Activated B cell treated with CpG ODN at 0.5 μM for 24 hours (primary cell): ENCODE results near the gene RAD51B. TPM values are rescaled to one million over a fixed set of nuclear protein-coding genes. Genes with fewer than 3 reads are reported as not detected.
A peak's percentile ranks its signal among the peaks of the same experiment; 100 is the strongest.

ENCODE experiments used
- ATAC-seq: fragments of 200-7000 bp; cut with Tn5 transposase; one replicate; pipeline ENCODE4 v1.10.0; 2021; ENCODE audit warnings: low read depth, mild to moderate bottlenecking, moderate library complexity
- CTCF ChIA-PET: fragments of 350-600 bp; sonication (Branson Sonifier 250); formaldehyde crosslinking; loops from one replicate; lab custom pipeline; 2021; ENCODE audit warnings: antibody characterized with exemption; lab: Charles Lee
- POLR2A ChIA-PET: fragments of 350-600 bp; sonication (Branson Sonifier 250); formaldehyde crosslinking; loops from one replicate; lab custom pipeline; 2021; ENCODE audit warnings: antibody characterized with exemption; lab: Charles Lee
- DNase-seq: peaks from one replicate; pipeline ENCODE4 v3.0.0; 2022
- H3K27ac Mint-ChIP-seq: one replicate; pipeline ENCODE4 v1.8.0; 2020; ENCODE audit warnings: mixed read lengths
- H3K27me3 Mint-ChIP-seq: one replicate; pipeline ENCODE4 v1.8.0; 2021; ENCODE audit warnings: mixed read lengths
- H3K36me3 Mint-ChIP-seq: one replicate; pipeline ENCODE4 v1.8.0; 2021; ENCODE audit warnings: low read depth, mixed read lengths
- H3K4me1 Mint-ChIP-seq: one replicate; pipeline ENCODE4 v1.8.0; 2021; ENCODE audit warnings: mixed read lengths
- H3K4me3 Mint-ChIP-seq: one replicate; pipeline ENCODE4 v1.8.0; 2020; ENCODE audit warnings: mild to moderate bottlenecking, mixed read lengths
- H3K9me3 Mint-ChIP-seq: one replicate; pipeline ENCODE4 v1.8.0; 2020; ENCODE audit warnings: mixed read lengths
- intact Hi-C: fragments of 100-400 bp; cut with micrococcal nuclease; formaldehyde crosslinking; loops from one replicate; pipeline ENCODE4 v1.15.1; 2024
- total RNA-seq: library from RNA; stranded (reverse); gene quantifications from 2 replicates; pipeline ENCODE4 v1.2.3, GENCODE V29; 2022
- TF ChIP-seq, protein P1 (sequence below): fragments of 200-600 bp; IDR thresholded peaks from one replicate; pipeline ENCODE4 v1.8.0; 2022; ENCODE audit warnings: antibody characterized with exemption, mild to moderate bottlenecking

The RAD51B gene
- total RNA-seq, 1 donor from 2014 or later: 53.9 TPM

GRCh38 chr14:68246074-68246785, 426.7 kb downstream of the RAD51B start:
- no peaks in the 10 kb centered on the region for H3K27me3 Mint-ChIP-seq
- no peaks in the 10 kb centered on the region for H3K36me3 Mint-ChIP-seq
- no peak for ATAC-seq
- H3K4me1 Mint-ChIP-seq: peaks cover 51% of the 10 kb centered on the region
- CTCF ChIA-PET: interaction anchor here (0.7 to 9.4 kb wide), 7 partner anchors 38 to 598 kb away, joined by 5 to 135 read pairs (median 17); partner anchors contain the start of gene ZFP36L1
- no peak overlapping the region for H3K4me3 Mint-ChIP-seq
- intact Hi-C loops: loop anchor here (5.0 kb wide), 2 partner anchors 496 to 861 kb away; no protein-coding TSS in a partner anchor
- no peak for DNase-seq
- POLR2A ChIA-PET: interaction anchor here (0.5 to 13.6 kb wide), 5 partner anchors 37 to 600 kb away, joined by 4 to 522 read pairs (median 213); partner anchors contain the start of gene ZFP36L1
- no peaks in the 10 kb centered on the region for H3K9me3 Mint-ChIP-seq
- TF ChIP-seq, protein P1, sequence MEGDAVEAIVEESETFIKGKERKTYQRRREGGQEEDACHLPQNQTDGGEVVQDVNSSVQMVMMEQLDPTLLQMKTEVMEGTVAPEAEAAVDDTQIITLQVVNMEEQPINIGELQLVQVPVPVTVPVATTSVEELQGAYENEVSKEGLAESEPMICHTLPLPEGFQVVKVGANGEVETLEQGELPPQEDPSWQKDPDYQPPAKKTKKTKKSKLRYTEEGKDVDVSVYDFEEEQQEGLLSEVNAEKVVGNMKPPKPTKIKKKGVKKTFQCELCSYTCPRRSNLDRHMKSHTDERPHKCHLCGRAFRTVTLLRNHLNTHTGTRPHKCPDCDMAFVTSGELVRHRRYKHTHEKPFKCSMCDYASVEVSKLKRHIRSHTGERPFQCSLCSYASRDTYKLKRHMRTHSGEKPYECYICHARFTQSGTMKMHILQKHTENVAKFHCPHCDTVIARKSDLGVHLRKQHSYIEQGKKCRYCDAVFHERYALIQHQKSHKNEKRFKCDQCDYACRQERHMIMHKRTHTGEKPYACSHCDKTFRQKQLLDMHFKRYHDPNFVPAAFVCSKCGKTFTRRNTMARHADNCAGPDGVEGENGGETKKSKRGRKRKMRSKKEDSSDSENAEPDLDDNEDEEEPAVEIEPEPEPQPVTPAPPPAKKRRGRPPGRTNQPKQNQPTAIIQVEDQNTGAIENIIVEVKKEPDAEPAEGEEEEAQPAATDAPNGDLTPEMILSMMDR: no peak
- peak overlapping the region; percentile 46 for H3K27ac Mint-ChIP-seq

DNA sequence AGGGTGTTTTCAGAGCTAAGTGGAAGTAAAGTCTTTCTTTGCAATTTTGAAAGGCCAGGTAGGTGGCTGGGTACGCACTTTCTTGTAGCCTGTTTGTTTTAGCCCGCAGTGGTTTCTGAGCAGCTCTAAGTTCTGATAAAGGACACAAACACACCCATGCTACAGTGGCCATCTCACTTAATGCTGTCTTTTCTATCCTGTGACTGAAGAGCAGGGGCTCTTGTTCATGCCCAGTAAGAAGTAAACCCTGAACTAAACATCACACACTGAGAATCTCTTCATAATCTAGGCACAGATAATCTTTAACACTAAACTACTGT, 427.2 kb downstream of the RAD51B start:
- H3K9me3 Mint-ChIP-seq: no peaks in the 10 kb centered on the region
- H3K36me3 Mint-ChIP-seq: no peaks in the 10 kb centered on the region
- CTCF ChIA-PET: interaction anchor here (0.7 to 9.4 kb wide), 8 partner anchors 37 to 598 kb away, joined by 3 to 135 read pairs (median 13); partner anchors contain the start of gene ZFP36L1
- TF ChIP-seq, protein P1: no peak
- DNase-seq: no peak
- H3K27me3 Mint-ChIP-seq: no peaks in the 10 kb centered on the region
- POLR2A ChIA-PET: interaction anchor here (0.5 to 13.6 kb wide), 8 partner anchors 36 to 599 kb away, joined by 3 to 522 read pairs (median 78); partner anchors contain the start of gene ZFP36L1
- intact Hi-C loops: loop anchor here (5.0 kb wide), 2 partner anchors 496 to 861 kb away; no protein-coding TSS in a partner anchor
- H3K4me3 Mint-ChIP-seq: no peak overlapping the region
- H3K4me1 Mint-ChIP-seq: peaks cover 56% of the 10 kb centered on the region
- peak overlapping the region; percentile 46 for H3K27ac Mint-ChIP-seq
- ATAC-seq: no peak

DNA sequence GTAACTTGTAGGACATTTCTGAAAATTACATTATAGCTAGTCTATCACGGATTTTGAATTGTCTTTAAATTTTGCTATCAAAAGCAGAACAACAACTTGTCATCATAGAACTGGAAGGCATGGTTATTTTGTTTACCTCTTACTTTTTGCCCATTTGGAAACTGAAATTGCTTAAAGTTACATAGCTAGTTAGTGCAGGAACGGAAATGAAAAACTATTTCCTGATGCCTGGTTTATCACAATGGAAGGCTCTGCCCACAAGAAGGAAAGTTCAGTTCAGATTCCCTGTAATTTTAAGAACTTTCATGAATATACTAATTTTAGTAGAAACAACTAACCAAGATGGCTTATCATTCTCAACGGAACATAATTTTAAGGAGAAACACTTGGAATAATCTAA, 427.7 kb downstream of the RAD51B start:
- Mint-ChIP-seq H3K4me1 (peaks cover 61% of the 10 kb centered on the region), H3K36me3 (no peaks in the 10 kb centered on the region), H3K4me3 (no peak overlapping the region), H3K9me3 (no peaks in the 10 kb centered on the region), H3K27me3 (no peaks in the 10 kb centered on the region), H3K27ac (peak overlapping the region; percentile 14)
- TF ChIP-seq, protein P1: no peak
- ATAC-seq: no peak
- CTCF ChIA-PET: interaction anchor here (1.0 to 9.4 kb wide), 12 partner anchors 20 to 597 kb away, joined by 3 to 135 read pairs (median 14); partner anchors contain the start of gene ZFP36L1
- POLR2A ChIA-PET: interaction anchor here (0.5 to 13.6 kb wide), 13 partner anchors 20 to 599 kb away, joined by 3 to 522 read pairs (median 40); partner anchors contain the start of gene ZFP36L1
- intact Hi-C loops: loop anchor here (5.0 kb wide), 2 partner anchors 495 to 860 kb away; no protein-coding TSS in a partner anchor
- DNase-seq: no peak

DNA sequence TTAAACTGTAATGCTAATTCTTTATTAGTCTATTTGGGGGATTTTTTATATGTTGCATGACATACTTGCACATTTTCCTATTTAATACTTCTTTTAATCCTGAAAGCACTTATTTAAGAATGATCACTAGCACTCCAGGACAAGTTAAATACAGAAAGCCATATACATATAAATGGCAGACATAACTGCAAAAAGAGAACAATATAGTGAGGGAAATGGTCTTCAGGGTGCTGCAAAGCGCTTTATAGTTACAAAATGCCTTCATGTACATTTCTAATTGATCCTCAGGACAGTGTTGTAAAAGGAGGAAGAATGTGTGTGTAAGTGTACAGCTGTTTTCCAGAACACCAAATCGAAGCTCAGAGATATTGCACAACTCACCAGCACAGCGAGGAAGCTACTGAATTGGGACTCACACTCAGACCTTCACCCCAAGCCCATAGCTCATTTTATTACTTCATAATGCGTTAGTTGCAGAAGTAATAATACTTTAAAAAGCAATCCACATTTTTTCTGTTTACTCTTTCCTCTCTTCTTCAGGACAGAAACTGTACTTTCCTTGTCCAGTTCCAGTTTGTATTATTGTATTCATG, 428.2 kb downstream of the RAD51B start:
- no peak overlapping the region for H3K4me3 Mint-ChIP-seq
- H3K27ac Mint-ChIP-seq: peak overlapping the region; percentile 90
- intact Hi-C loops: loop anchor here (1.0 to 5.0 kb wide), 15 partner anchors 28 to 860 kb away; partner anchors contain the start of gene ZFP36L1
- ChIA-PET CTCF (interaction anchor here (1.0 to 9.4 kb wide), 16 partner anchors 19 to 597 kb away, joined by 3 to 135 read pairs (median 10); partner anchors contain the start of gene ZFP36L1), POLR2A (interaction anchor here (0.7 to 13.6 kb wide), 17 partner anchors 9 to 596 kb away, joined by 3 to 522 read pairs (median 30); partner anchors contain the start of gene ZFP36L1)
- TF ChIP-seq, protein P1: no peak
- no peaks in the 10 kb centered on the region for H3K36me3 Mint-ChIP-seq
- DNase-seq (no peak), ATAC-seq (no peak)
- no peaks in the 10 kb centered on the region for H3K9me3 Mint-ChIP-seq
- peaks cover 66% of the 10 kb centered on the region for H3K4me1 Mint-ChIP-seq
- no peaks in the 10 kb centered on the region for H3K27me3 Mint-ChIP-seq
